NCI-H2029 treated with DMSO at 0.1 percent for 48 hours (cell line): Measurements from ENCODE around the gene P2RX3.

Experiments
- DNase-seq: peaks from one replicate; lab custom pipeline; 2025; lab: John Stamatoyannopoulos, UW

The P2RX3 gene

DNA sequence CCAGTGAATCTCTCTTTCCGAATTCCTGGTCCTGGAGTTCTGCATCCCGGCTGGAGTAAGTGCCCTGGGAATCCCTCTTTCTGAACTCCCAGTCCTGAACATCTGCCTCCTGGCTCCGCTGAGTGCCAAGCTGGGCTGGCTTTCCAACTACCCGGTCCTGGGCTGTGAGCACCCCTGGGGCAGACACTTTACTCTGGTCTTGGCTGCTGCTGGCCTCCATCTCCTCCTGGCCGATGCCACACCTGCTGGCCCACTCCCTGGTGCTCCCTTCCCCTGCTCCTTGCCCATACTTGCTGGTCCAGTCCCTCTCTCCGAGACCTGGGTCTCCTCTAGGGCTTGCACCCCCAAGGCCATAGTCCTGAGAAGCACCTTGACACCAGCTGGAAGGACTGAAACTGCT, 28.1 kb upstream of the P2RX3 start:
- DNase-seq, result no peak

GRCh38 chr11:57310630-57311086, 27.5 kb upstream of the P2RX3 start:
- DNase-seq, result peak; percentile 78

DNA sequence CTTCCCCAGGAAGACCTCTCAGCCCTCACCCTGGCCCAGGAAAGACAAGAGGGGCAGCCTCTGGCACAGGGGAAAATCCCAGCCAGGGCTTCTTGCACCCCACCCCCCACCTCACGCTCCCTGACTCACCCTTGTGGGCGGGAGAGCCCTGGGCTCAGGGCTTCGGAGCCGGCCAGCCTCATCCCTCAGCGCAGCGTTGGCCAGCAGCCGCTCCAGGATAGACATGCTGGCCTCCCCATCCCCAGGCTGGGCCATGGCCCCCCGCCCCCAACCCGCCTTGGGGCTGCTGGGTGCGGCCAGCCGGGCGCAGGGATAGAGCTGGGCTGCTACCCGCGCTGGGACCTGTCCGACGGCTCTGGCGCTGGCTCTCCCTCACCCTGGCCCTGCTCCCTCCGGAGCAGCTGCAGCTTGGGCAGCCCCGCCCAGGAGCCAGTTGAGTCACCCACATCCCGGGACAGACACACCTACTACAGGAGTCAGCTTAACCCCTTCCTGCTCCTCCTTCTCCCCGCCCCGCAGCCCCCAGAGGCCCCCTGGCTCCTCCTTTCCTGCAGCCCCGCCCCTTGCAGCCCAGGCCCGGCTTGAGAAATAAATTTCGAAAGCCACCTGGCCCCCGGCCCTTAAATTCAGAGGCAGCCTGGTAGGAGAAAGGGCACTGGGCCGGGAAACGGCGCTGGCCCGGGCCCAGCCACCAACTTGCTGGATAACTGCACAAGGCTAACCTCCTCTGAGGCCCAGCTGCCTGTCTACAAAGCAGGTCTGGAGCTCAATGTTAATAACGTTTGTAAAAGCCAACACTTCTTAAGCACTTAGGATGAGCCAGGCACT, 26.8 kb upstream of the P2RX3 start:
- DNase-seq, result peak; percentile 71

DNA sequence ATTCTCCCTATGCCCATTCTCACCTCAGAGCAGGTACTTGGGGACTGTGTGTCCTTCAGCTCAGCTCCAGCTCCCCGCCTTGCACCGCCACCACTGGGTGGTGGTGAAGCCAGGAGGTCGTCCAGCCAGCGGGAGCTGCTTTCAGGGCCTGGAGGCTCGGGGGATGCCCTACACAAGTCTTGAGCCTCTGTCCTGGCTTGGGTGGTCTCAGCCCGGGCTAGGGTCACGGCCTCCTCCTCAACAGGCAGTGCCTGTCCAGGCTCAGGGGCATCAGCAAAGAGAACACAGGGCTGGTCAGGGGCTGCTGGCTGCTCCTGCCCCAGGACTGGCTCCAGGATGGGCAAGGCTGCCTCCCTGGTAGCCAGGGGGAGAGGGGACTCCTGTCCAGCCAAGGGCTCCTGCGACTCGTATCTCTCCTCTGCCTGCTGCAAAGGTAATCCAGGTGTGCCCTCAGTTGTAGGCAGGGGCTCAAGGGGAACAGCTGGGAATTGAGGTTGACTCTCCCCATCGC, 25.6 kb upstream of the P2RX3 start:
- no peak for DNase-seq

- DNase-seq, result no peak
Measured at GRCh38 chr11:57313071-57313787, 24.9 kb upstream of the P2RX3 start.

GRCh38 chr11:57313788-57314135, 24.4 kb upstream of the P2RX3 start:
- no peak for DNase-seq

GRCh38 chr11:57314221-57314973, 23.8 kb upstream of the P2RX3 start:
- no peak for DNase-seq

GRCh38 chr11:57315491-57315890, 22.7 kb upstream of the P2RX3 start:
- DNase-seq, result no peak

- DNase-seq, result no peak
Measured at GRCh38 chr11:57316017-57316416, 22.1 kb upstream of the P2RX3 start.

DNA sequence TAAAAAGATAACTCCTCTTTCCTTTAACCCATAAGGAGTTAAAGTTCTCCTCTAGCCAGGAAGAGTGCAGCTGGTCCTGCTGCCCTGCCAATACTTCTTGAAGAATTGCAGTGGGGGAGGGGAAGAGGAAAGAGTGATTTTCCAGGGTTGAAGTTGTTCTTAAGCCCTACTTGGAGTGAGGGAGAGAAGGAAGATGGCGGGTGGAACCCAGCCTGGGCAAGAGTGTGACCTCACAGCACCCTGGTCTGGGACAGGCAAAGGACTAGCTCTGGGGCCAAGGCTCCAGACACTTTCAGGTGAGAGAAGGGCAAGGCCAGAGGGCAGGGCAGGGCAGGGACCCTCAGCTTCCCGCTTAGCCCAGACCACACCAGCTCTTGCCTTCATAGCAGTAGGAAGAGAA, 20.0 kb upstream of the P2RX3 start:
- no peak for DNase-seq

GRCh38 chr11:57320067-57320718, 18.0 kb upstream of the P2RX3 start:
- no peak for DNase-seq

DNA sequence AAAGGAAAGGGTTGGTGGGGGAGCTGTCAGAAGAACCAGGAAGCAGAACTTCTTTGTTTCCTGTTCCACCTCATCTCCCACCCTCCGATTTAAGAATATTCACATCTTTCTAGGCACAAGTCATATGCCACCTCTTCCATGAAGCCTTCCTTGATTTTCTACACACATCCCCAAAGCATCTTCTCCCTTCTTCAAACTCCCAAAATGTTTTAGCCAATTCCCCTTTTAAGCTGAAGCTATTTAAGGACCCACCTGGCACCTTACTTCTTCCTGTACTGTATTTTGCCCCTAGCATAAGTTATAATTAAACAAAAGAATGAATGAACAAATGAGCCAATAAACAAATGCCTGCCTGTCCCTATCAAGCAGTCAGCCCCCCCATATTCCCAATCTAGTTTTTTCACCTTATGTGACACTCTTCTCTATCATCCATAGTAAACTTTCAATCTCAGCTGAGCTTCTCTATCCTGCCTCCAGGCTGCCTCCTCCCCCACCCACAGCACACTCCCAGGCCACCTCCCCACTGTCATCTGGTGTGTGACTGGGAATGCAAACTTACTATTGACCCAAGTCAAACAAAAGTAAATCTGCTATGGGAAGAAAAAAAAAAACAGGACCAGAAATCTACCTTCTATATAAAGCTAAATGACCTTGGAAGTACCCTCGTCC, 17.3 kb upstream of the P2RX3 start:
- no peak for DNase-seq

DNA sequence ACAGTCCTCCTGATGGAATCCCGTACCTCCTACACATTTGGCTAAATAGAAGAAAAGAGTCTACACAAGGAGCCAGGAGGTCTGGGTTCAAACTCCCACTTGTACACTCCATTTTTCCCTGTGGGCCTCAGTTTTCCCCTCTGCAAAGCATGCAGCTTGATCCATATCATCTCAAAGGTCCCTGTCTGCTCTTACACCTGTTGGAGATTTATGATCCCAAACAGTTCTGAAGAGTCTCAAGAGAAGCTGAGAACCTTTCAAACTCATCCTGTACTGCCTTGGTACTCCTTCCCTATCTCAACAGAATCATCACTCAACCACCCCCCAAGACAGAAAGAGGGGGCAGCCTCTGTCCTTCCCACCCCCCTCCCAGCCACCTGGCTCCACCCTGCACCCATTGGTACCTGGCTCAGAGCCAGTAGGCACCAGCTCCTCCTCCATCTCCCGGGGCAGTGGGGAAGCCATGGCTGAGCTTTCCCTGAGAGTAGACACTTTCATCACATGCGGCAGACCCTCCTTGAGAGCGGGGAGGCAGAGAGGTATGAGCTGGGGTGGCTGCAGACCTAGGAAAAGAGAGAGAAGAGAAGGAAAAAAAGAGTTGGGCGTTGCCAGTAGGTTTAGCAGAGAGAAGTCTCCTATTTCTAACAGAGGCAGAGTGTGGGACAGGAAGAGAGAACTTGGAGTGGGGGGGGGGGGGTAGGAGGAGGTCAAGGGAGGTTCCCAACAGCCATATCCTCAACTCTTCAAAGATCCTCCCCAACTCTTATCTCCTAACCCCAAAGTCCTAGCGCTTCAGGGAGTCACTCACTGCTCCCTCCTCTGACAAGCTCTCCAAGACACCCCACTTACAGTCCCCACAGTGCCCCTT, 16.5 kb upstream of the P2RX3 start:
- DNase-seq, result no peak

DNA sequence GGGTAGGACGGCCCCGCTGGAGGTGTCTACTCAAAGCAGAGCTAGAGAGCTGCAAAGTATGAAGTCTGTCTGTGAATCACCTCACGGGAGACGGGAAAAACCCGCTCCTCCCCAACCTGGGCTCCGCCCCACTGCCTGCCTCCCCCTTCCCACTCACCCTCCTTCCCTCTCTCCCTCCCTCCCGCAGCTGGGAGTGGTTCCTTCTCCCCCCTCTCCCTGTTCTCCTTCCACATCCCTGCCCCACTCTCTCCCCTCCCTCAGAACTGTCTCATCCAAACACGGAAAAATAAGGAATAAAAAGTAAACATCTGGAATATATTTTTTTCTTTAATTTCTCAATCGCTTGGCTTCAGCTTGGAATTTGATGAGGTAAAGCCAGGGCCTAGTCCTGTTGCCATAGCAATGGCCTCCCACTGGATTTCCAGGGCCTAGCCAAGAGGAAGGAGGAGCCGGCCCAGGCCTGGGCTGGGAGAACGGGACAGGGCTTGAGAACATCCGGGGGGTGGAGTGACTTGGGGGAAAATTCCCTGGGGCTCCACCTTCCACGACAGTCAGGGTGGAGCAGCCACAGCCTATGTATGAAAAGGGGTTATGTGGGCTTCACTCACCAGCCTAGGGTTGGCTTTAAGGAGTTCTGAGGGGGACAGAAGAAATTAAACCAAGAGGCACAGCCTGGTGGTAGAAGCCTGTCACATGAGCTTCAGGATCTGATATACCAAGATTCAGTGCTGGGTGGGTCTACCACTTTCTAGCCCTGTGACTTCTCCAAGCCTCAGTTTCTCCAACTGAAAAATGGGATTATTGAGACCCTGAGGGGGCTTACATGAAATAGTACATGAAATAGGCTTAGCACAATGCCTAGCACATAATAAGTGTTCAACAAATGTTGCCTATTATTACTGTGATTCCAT, 15.6 kb upstream of the P2RX3 start:
- peak; percentile 52 for DNase-seq

- DNase-seq, result no peak
Measured at GRCh38 chr11:57323167-57323854, 14.8 kb upstream of the P2RX3 start.

- DNase-seq, result no peak
Measured at GRCh38 chr11:57323855-57324153, 14.3 kb upstream of the P2RX3 start.

DNA sequence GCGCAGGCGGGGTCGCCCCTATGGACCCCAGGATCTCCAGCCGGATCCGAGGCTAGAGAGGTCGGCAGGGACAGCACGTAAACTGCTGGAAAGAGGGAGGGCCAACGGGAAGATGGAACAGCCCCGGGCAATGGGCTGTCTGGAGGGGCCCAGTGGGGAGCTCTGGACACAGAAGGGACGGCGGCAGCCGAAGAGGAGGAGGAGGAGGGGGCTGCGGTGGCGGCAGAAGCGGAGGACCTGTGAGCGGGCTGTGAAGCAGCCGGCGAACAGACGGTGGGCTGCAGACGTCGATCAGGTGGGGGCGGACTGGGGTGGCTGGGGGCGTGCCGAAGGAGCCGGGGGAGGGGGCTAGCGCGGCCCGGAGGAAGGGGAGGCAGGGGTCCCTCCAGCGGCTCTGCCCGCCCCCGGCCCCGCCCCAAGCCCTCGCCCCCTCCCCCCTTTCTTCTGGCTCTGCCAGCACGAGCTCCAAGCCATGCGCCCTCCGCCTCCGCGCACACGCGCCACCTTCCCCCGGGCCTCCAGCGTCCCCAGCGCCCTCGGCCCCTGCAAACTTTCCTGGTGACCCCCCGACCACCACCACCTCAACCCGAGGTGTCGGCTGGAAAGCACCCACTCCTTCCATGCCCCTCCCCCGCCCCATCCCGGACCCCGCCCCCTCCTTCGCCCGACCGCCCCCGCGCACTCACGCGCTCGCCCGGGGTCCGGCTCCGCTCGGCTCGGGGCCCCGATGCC, 13.8 kb upstream of the P2RX3 start:
- DNase-seq, result no peak
